Vagina (tissue), 2 donors: Measurements from ENCODE around the gene CCDC74A.

Experiments
- CTCF ChIP-seq, 3 experiments: fragments of 450-650 bp in 2 of 3; fragments of 200-600 bp in 1 of 3; sonication (generic) in 1 of 3; IDR thresholded peaks; one replicate each; pipeline ENCODE4 v1.5.1; 2017 to 2019; ENCODE audit warnings: antibody characterized with exemption in 3 of 3, mild to moderate bottlenecking in 2 of 3, moderate library complexity in 2 of 3
- POLR2A ChIP-seq, 2 donors: fragments of 450-650 bp; IDR thresholded peaks; one replicate each; pipeline ENCODE4 v1.6.1; 2017; ENCODE audit warnings: antibody characterized with exemption in 2 of 2, mild to moderate bottlenecking in 2 of 2, moderate library complexity in 2 of 2
- POLR2AphosphoS5 ChIP-seq, 2 donors: sonication (generic); formaldehyde crosslinking; IDR thresholded peaks; one replicate each; pipeline ENCODE4 v1.9.0; 2017; ENCODE audit warnings: antibody characterized with exemption in 2 of 2, mild to moderate bottlenecking in 2 of 2, low read depth in 1 of 2; ENCODE audit not compliant: insufficient read depth in 1 of 2

- TF ChIP-seq CTCF (IDR thresholded peaks at IDR 0.05), result no peak
- TF ChIP-seq POLR2AphosphoS5 (IDR thresholded peaks at IDR 0.05; ENCODE audit: insufficient read depth in 1 of 2, low read depth in 1 of 2), result no peak
- no peak for TF ChIP-seq POLR2A (IDR thresholded peaks at IDR 0.05)
Measured at GRCh38 chr2:131521961-131522781, 5.5 kb upstream of the CCDC74A start.
